MM.1S (cell line): Measurements from ENCODE around the gene RERE.

Experiments
- DNase-seq: peaks from one replicate; pipeline ENCODE4 v3.0.0-alpha.2; 2015
- H2AFZ ChIP-seq: fragments of 300-600 bp; sonication (generic); 2 replicates; pipeline ENCODE4 v1.6.0; 2016; ENCODE audit warnings: antibody characterized with exemption, low read length
- H3F3A ChIP-seq: fragments of 300-600 bp; sonication (generic); 2 replicates; pipeline ENCODE4 v1.6.1; 2016; ENCODE audit warnings: mild to moderate bottlenecking, antibody characterized with exemption, low read length, moderate library complexity, mixed read lengths; ENCODE audit not compliant: insufficient read depth
- H3K27ac ChIP-seq: fragments of 300-600 bp; sonication (generic); 2 replicates; pipeline ENCODE4 v1.5.1; 2016; ENCODE audit warnings: mild to moderate bottlenecking, low read length
- H3K27me3 ChIP-seq: fragments of 300-600 bp; sonication (generic); replicated peaks from 2 replicates; pipeline ENCODE4 v1.6.0; 2016; ENCODE audit warnings: low read length; ENCODE audit not compliant: insufficient read depth
- H3K36me3 ChIP-seq: fragments of 300-600 bp; sonication (generic); replicated peaks from 2 replicates; pipeline ENCODE4 v1.6.1; 2016; ENCODE audit warnings: mild to moderate bottlenecking, low read length, mixed read lengths; ENCODE audit not compliant: insufficient read depth
- H3K4me1 ChIP-seq: fragments of 300-600 bp; sonication (generic); 2 replicates; pipeline ENCODE4 v1.6.1; 2016; ENCODE audit warnings: low read length, mixed read lengths
- H3K4me2 ChIP-seq: fragments of 300-600 bp; sonication (generic); 2 replicates; pipeline ENCODE4 v1.6.0; 2016; ENCODE audit warnings: low read depth, low read length
- H3K4me3 ChIP-seq: fragments of 300-600 bp; sonication (generic); 2 replicates; pipeline ENCODE4 v1.5.1; 2016; ENCODE audit warnings: low read length, mixed read lengths
- H3K79me2 ChIP-seq: fragments of 300-600 bp; sonication (generic); 2 replicates; pipeline ENCODE4 v1.6.1; 2016; ENCODE audit warnings: mixed run types, low read length, mixed read lengths
- H3K9ac ChIP-seq: fragments of 300-600 bp; sonication (generic); 2 replicates; pipeline ENCODE4 v1.6.1; 2016; ENCODE audit warnings: low read length, mixed read lengths
- H3K9me2 ChIP-seq: fragments of 300-600 bp; sonication (generic); replicated peaks from 2 replicates; pipeline ENCODE4 v1.6.1; 2016; ENCODE audit warnings: mild to moderate bottlenecking, low read length, mixed read lengths; ENCODE audit not compliant: insufficient read depth
- H3K9me3 ChIP-seq: fragments of 300-600 bp; sonication (generic); replicated peaks from 2 replicates; pipeline ENCODE4 v1.6.1; 2016; ENCODE audit warnings: mild to moderate bottlenecking, low read length, mixed read lengths; ENCODE audit not compliant: insufficient read depth
- H4K20me1 ChIP-seq: fragments of 300-600 bp; sonication (generic); 2 replicates; pipeline ENCODE4 v1.6.1; 2016; ENCODE audit warnings: mild to moderate bottlenecking, low read length, moderate library complexity, mixed read lengths; ENCODE audit not compliant: insufficient read depth
- EZH2 ChIP-seq: fragments of 300-600 bp; sonication (generic); optimal IDR thresholded peaks from 2 replicates; pipeline ENCODE3; 2017; ENCODE audit warnings: low read depth, mild to moderate bottlenecking, antibody characterized with exemption, low read length, mixed read lengths
- EZH2phosphoT487 ChIP-seq: fragments of 300-600 bp; sonication (generic); IDR thresholded peaks from 2 replicates; pipeline ENCODE4 v1.6.1; 2018; ENCODE audit warnings: antibody characterized with exemption, low read length
- TF ChIP-seq, protein P1 (sequence below): fragments of 300-600 bp; sonication (generic); IDR thresholded peaks from 2 replicates; pipeline ENCODE4 v1.5.1; 2016; ENCODE audit warnings: antibody characterized with exemption, low read length, mixed read lengths

Gene RERE

DNA sequence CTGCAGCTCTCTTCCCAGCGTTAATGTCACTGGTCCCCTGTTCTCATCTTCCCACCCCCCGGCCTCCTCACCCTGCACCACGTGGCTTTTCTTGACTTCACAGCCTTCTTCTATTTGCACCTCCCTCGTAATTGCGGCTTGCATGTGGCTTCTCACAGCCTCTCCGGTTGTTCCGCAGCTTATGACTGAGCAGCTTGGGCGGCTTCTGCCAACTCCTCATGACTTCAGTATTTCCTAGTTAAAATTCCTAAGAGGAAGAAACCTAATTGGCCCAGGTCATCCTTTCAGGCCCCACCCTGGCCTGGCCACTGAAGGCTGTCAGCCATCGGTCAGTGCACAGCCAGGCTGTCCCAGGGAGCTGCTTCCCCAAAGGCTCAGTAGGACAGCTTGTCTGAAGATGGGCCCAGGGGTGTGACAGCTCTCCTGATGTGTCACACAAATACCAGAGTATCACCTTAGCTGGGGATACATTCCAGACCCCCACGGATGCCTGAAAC, 8.6 kb upstream of the RERE start:
- no peaks in the 10 kb centered on the region; the same call in 1 of the 2 replicates for H3K27me3 ChIP-seq
- H3K27ac ChIP-seq: no peak overlapping the region
- H3K4me2 ChIP-seq: no peak overlapping the region
- no peak overlapping the region for H3K4me3 ChIP-seq
- H3F3A ChIP-seq: peaks cover 6% of the 10 kb centered on the region; the same call in 1 of the 2 replicates
- 0 out of 2 replicates have a peak, but pooled peaks cover 3% of the 10 kb centered on the region for H3K4me1 ChIP-seq
- TF ChIP-seq EZH2phosphoT487: no peak
- TF ChIP-seq, protein P1, sequence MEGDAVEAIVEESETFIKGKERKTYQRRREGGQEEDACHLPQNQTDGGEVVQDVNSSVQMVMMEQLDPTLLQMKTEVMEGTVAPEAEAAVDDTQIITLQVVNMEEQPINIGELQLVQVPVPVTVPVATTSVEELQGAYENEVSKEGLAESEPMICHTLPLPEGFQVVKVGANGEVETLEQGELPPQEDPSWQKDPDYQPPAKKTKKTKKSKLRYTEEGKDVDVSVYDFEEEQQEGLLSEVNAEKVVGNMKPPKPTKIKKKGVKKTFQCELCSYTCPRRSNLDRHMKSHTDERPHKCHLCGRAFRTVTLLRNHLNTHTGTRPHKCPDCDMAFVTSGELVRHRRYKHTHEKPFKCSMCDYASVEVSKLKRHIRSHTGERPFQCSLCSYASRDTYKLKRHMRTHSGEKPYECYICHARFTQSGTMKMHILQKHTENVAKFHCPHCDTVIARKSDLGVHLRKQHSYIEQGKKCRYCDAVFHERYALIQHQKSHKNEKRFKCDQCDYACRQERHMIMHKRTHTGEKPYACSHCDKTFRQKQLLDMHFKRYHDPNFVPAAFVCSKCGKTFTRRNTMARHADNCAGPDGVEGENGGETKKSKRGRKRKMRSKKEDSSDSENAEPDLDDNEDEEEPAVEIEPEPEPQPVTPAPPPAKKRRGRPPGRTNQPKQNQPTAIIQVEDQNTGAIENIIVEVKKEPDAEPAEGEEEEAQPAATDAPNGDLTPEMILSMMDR: no peak
- no peak for TF ChIP-seq EZH2
- H2AFZ ChIP-seq: no peak overlapping the region
- H3K9ac ChIP-seq: no peak overlapping the region
- H3K79me2 ChIP-seq: no peaks in the 10 kb centered on the region
- H3K36me3 ChIP-seq: no peaks in the 10 kb centered on the region
- no peak for DNase-seq
- no peaks in the 10 kb centered on the region for H3K9me3 ChIP-seq
- H4K20me1 ChIP-seq: no peaks in the 10 kb centered on the region
- H3K9me2 ChIP-seq: no peaks in the 10 kb centered on the region

- 0 out of 2 replicates have a peak, but pooled peaks cover 3% of the 10 kb centered on the region for H3F3A ChIP-seq
- no peaks in the 10 kb centered on the region for H3K9me2 ChIP-seq
- H3K4me3 ChIP-seq: no peak overlapping the region
- no peaks in the 10 kb centered on the region for H4K20me1 ChIP-seq
- no peak overlapping the region for H3K4me2 ChIP-seq
- TF ChIP-seq EZH2 (no peak), EZH2phosphoT487 (no peak)
- TF ChIP-seq, protein P1: no peak
- H3K27ac ChIP-seq: no peak overlapping the region
- no peak for DNase-seq
- no peak overlapping the region for H3K9ac ChIP-seq
- no peaks in the 10 kb centered on the region for H3K79me2 ChIP-seq
- no peak overlapping the region for H2AFZ ChIP-seq
- H3K4me1 ChIP-seq: 0 out of 2 replicates have a peak, but pooled peaks cover 3% of the 10 kb centered on the region
- H3K36me3 ChIP-seq: no peaks in the 10 kb centered on the region
- no peaks in the 10 kb centered on the region; the same call in 1 of the 2 replicates for H3K27me3 ChIP-seq
- H3K9me3 ChIP-seq: no peaks in the 10 kb centered on the region
These were observed 5.8 kb upstream of the RERE start for GRCh38 chr1:8823295-8823664.

- 0 out of 2 replicates have a peak, but pooled peaks cover 3% of the 10 kb centered on the region for H3K4me1 ChIP-seq
- H3K9me3 ChIP-seq: no peaks in the 10 kb centered on the region
- no peak overlapping the region for H3K4me3 ChIP-seq
- no peaks in the 10 kb centered on the region for H4K20me1 ChIP-seq
- no peaks in the 10 kb centered on the region; the same call in 1 of the 2 replicates for H3K27me3 ChIP-seq
- no peaks in the 10 kb centered on the region for H3K9me2 ChIP-seq
- no peak overlapping the region for H3K9ac ChIP-seq
- no peaks in the 10 kb centered on the region for H3K36me3 ChIP-seq
- DNase-seq: no peak
- peaks cover 7% of the 10 kb centered on the region for H3F3A ChIP-seq
- no peak overlapping the region for H3K4me2 ChIP-seq
- H3K79me2 ChIP-seq: no peaks in the 10 kb centered on the region
- TF ChIP-seq EZH2phosphoT487 (no peak), EZH2 (no peak)
- TF ChIP-seq, protein P1: no peak
- H3K27ac ChIP-seq: no peak overlapping the region
- no peak overlapping the region for H2AFZ ChIP-seq
These were observed 5.2 kb upstream of the RERE start for GRCh38 chr1:8822373-8823294.
